ENCODE results near the gene RBCK1. TPM values are rescaled to one million over a fixed set of nuclear protein-coding genes. Genes with fewer than 3 reads are reported as not detected.

Gene RBCK1
- total and polyA plus RNA-seq, 3 donors from 2014 or later: 77.8 to 93.7 (median 87.2) TPM

DNA sequence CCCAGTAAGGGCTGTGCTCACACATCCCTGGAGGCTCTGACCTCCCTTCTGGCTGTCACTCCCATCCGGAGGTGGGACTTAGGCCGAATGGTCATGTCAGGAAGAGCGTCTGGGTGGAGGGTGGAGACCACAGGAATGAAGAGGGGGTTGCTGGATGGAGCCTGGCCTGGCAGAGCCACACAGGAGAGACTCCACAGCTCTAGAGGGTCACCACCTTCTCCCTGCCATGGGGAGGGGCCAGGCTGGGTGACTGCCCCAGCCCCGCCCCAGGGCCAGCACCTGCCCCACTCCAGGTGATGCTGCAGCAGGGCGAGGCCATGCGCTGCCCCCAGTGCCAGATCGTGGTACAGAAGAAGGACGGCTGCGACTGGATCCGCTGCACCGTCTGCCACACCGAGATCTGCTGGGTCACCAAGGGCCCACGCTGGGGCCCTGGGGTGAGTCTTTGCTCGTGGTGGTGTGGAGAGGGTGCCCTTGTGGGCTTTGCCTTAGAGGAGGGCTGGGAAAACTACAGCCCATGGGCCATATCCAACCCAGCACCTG is 20.6 kb downstream of the RBCK1 start:
- H3K36me3 ChIP-seq (ENCODE audit: low read depth, missing control alignments): no peaks in the 10 kb centered on the region
- no peak for DNase-seq

DNA sequence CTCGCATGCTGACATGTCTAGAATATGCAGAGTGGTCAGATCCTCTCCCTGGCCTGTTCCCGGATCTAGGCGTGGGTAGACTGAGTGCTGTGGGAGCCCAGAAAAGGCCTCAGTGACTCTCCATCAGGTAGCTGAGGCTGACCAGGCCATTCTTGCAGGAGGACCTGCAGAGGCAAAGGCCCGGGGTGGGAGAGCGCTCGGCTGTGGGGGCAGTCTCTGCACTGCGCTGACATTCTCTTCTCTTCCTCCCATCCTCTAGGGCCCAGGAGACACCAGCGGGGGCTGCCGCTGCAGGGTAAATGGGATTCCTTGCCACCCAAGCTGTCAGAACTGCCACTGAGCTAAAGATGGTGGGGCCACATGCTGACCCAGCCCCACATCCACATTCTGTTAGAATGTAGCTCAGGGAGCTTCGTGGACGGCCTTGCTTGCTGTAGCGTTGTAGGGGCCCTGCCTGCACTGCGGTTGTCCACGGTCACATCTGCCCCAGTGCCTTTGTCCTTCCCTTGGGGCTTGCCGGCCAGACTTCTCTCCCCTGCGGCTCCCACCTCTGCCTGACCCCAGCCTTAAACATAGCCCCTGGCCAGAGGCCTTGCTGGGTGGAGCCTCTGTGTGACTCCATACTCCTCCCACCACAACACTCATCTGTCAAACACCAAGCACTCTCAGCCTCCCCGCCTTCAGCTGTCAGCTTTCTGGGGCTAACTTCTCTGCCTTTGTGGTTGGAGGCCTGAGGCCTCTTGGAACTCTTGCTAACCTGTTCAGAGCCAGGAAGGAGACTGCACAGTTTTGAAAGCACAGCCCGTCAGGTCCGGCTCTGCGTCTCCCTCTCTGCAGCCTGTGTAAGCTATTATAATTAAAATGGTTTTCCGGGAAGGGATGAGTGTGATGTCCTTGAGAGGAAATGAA is 22.2 kb downstream of the RBCK1 start:
- no peak for DNase-seq
- 71 to 73% methylated on average over 12 to 21 of the region's 21 CpGs for WGBS, 2 donors

More for the DNA sequence above, 20.6 kb downstream of the RBCK1 start:
- Histone ChIP-seq H3K4me1 (no peaks in the 10 kb centered on the region), H3K4me3 (no peak overlapping the region), H3K9me3 (no peaks in the 10 kb centered on the region), H3K27ac (no peak overlapping the region), H3K27me3 (no peaks in the 10 kb centered on the region)
- intact Hi-C loops (cut with DNase I; ENCODE audit: low total_unique reads): no loop called here
- no peak for TF ChIP-seq POLR2A (IDR thresholded peaks at IDR 0.05)
- TF ChIP-seq, protein P1, sequence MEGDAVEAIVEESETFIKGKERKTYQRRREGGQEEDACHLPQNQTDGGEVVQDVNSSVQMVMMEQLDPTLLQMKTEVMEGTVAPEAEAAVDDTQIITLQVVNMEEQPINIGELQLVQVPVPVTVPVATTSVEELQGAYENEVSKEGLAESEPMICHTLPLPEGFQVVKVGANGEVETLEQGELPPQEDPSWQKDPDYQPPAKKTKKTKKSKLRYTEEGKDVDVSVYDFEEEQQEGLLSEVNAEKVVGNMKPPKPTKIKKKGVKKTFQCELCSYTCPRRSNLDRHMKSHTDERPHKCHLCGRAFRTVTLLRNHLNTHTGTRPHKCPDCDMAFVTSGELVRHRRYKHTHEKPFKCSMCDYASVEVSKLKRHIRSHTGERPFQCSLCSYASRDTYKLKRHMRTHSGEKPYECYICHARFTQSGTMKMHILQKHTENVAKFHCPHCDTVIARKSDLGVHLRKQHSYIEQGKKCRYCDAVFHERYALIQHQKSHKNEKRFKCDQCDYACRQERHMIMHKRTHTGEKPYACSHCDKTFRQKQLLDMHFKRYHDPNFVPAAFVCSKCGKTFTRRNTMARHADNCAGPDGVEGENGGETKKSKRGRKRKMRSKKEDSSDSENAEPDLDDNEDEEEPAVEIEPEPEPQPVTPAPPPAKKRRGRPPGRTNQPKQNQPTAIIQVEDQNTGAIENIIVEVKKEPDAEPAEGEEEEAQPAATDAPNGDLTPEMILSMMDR (IDR thresholded peaks at IDR 0.05): no peak
- 86 to 91% methylated on average over 4 to 14 of the region's 14 CpGs for WGBS, 2 donors

DNA sequence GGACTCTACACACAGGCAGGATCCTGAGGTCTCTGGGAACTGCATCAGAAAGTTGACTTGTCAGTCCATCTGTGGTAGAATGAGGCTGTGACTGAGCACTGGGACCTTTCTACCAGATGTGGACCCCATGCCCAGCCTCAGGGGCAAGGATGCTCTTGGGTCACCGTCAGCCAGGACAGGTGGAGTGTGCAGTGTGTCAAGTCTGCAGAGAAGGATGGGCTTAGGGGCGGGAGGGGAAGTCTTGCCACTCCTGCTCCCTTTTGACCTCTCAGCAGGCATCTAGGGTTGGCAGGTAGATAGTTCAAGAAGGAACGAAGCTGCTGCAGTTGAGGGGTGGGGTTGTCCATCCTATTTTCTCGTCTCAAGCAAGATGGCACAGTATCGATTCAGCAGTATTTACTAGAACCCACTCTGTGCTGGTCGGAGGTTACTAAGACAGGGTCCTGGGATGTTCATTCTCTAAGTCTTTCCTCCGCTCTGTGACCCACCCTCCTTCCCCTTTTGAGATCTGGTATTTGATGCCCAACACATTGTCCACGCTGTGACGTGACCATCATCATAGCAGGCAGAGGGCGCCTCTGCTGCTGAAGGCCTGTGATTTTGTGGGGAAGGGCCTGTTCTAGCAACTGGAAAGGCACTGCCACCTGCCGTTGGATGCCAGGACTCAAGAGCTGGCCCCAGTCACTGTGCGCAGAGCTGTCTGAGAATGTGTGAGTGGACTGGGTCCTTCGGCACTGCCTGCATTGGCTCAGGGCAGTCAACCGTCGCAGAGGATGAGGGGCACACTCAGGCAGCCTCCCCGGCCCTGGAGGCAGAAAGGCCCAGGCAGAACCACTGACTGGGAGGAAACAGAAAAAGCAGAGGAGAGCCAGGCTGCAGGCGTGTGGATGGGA is 23.2 kb downstream of the RBCK1 start:
- no peaks in the 10 kb centered on the region for H3K4me1 ChIP-seq
- H3K36me3 ChIP-seq (ENCODE audit: low read depth, missing control alignments): no peaks in the 10 kb centered on the region
- intact Hi-C loops (cut with DNase I; ENCODE audit: low total_unique reads): no loop called here
- 72% methylated on average over 17 of the region's 17 CpGs for WGBS, 2 donors
- no peak overlapping the region for H3K27ac ChIP-seq
- no peak overlapping the region for H3K4me3 ChIP-seq
- H3K27me3 ChIP-seq: no peaks in the 10 kb centered on the region
- no peaks in the 10 kb centered on the region for H3K9me3 ChIP-seq
- peak; percentile 83 for DNase-seq
- TF ChIP-seq, protein P1 (IDR thresholded peaks at IDR 0.05): peak; percentile 41
- TF ChIP-seq POLR2A (IDR thresholded peaks at IDR 0.05): no peak

More for the DNA sequence above, 22.2 kb downstream of the RBCK1 start:
- Histone ChIP-seq H3K9me3 (no peaks in the 10 kb centered on the region), H3K27ac (no peak overlapping the region), H3K4me3 (no peak overlapping the region), H3K36me3 (ENCODE audit: low read depth, missing control alignments) (no peaks in the 10 kb centered on the region), H3K27me3 (no peaks in the 10 kb centered on the region), H3K4me1 (no peaks in the 10 kb centered on the region)
- intact Hi-C loops (cut with DNase I; ENCODE audit: low total_unique reads): no loop called here
- no peak for TF ChIP-seq POLR2A (IDR thresholded peaks at IDR 0.05)
- TF ChIP-seq, protein P1 (IDR thresholded peaks at IDR 0.05): no peak

DNA sequence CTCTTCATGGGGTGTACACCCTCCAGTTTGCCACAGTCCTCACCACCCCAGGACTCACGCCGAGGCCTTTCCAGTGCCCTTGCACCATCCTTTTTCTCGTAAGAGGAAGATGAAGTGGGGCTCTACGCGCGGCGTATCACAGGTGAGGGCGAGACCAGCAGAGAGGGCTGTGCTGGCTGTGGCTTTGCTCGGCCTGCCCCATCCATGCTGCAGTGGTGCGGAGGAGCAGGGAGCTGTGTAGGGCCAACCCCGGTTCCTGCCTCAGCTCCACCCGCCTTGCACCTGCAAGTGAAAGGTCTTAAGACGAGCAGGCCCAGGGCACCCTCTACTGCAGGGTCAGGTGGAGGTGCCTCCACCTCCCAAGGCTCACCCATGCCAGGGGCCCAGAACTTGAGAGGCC is 24.1 kb downstream of the RBCK1 start:
- Histone ChIP-seq H3K36me3 (ENCODE audit: low read depth, missing control alignments) (no peaks in the 10 kb centered on the region), H3K4me3 (no peak overlapping the region), H3K4me1 (no peaks in the 10 kb centered on the region), H3K9me3 (no peaks in the 10 kb centered on the region), H3K27ac (no peak overlapping the region), H3K27me3 (no peaks in the 10 kb centered on the region)
- TF ChIP-seq, protein P1 (IDR thresholded peaks at IDR 0.05): no peak
- no peak for TF ChIP-seq POLR2A (IDR thresholded peaks at IDR 0.05)
- 91 to 92% methylated on average over 13 of the region's 13 CpGs for WGBS, 2 donors
- no peak for DNase-seq
- intact Hi-C loops (cut with DNase I; ENCODE audit: low total_unique reads): no loop called here

All from testis (tissue), 3 donors.